GM23248 (cell line): Measurements from ENCODE around the gene KCNJ4.

Experiments used
- EZH2 ChIP-seq: fragments of 200-600 bp; sonication (generic); IDR thresholded peaks from 2 replicates; pipeline ENCODE4 v1.6.1; 2018; ENCODE audit warnings: antibody characterized with exemption, mild to moderate bottlenecking; ENCODE audit not compliant: insufficient read depth, poor library complexity, severe bottlenecking
- EZH2phosphoT487 ChIP-seq: fragments of 200-600 bp; sonication (generic); IDR thresholded peaks from 2 replicates; pipeline ENCODE4 v1.6.1; 2018; ENCODE audit warnings: antibody characterized with exemption, moderate library complexity, mild to moderate bottlenecking, low read depth; ENCODE audit not compliant: insufficient read depth

GRCh38 chr22:38451864-38452263, 3.1 kb downstream of the KCNJ4 start:
- TF ChIP-seq EZH2phosphoT487 (no peak), EZH2 (no peak)
